HG02884 (cell line): ENCODE measurements around the gene WNT9A.
"Not testable (repeated sequence)": the region's sequence is repeated elsewhere in the genome, so short reads cannot be mapped to it uniquely, and the experiment has no call there.

ENCODE experiments used
- ATAC-seq: cut with Tn5 transposase; IDR thresholded peaks from one replicate; pipeline ENCODE4 v1.9.1; 2021; ENCODE audit warnings: mild to moderate bottlenecking, moderate library complexity; ENCODE audit not compliant: unreplicated experiment

Gene WNT9A

GRCh38 chr1:227913764-227914721 lies 33.7 kb downstream of the WNT9A start:
- no peak for ATAC-seq

- ATAC-seq, result no peak
These were observed 34.4 kb downstream of the WNT9A start for GRCh38 chr1:227913396-227913763.

- ATAC-seq, result no peak
These were observed 34.9 kb downstream of the WNT9A start for GRCh38 chr1:227912866-227913265.

- ATAC-seq, result no peak
These were observed 36.4 kb downstream of the WNT9A start for GRCh38 chr1:227911376-227911775.

GRCh38 chr1:227910511-227911153 lies 37.1 kb downstream of the WNT9A start:
- no peak for ATAC-seq

- not testable (repeated sequence) for ATAC-seq
These were observed 37.8 kb downstream of the WNT9A start for GRCh38 chr1:227909923-227910328.

- ATAC-seq, result no peak
These were observed 38.5 kb downstream of the WNT9A start for GRCh38 chr1:227909188-227909587.

DNA sequence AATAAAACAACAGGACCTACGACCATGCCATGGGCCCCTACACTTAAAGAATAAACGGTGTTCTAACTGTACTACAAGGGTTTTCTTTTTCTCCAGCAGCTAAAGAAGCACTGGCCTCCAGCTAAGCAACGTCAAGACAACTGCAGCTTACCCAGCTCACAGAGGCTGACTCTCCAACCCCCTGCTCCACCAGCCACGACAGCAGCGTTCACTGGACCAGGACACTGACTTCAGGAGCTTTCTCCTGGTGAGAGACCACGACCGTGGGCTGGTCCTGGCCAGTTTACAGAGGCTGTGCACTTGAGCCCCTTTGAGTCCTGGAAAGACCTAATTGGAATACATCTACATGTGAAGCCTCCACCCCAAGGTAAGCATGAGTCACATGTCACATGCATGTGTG lies 39.4 kb downstream of the WNT9A start:
- no peak for ATAC-seq

GRCh38 chr1:227907439-227908015 lies 40.2 kb downstream of the WNT9A start:
- no peak for ATAC-seq

GRCh38 chr1:227906550-227907071 lies 41.1 kb downstream of the WNT9A start:
- no peak for ATAC-seq

DNA sequence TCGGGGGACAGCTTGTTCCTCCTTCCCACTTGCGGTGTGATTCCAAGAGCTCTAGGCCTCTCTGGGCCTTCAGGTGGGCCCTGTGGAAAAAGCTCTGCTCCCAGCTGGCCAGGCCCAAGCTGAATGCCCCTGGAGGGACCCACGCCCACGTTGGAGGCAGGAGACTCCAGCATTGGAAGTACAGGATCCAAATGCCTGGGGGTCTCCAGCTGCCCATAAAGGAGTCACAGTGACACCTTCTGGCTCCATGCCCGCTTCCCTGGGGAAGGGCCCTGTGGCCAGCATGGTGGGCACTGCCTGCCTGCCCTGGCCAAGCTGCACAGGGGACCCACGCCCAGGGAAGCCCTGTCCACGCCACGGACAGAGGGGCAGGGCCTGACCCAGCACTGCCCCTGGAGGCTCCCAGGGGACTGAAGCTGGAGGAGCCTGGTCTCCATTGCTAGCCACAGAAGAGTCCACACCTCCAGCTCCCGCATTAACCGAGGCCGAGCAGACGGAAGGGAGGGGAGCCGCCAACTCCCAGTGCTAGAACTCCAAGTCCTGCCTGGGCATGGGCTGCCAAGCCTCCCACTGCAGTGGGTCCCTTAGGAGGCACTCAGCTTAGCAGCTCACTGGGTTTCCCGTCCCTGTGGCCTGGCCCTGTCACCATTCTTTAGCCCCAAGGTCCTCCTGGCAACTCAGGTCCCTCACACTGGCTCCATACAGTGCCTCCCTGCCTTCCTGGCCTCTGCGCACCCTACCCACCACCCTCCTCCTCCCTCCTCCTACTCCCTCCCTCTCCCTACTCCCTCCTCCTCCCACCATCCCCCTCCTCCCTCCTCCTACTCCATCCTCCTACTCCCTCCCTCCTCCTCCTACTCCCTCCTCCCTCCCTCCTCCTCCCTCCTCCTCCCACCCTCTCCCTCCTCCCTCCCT lies 41.9 kb downstream of the WNT9A start:
- no peak for ATAC-seq

- no peak for ATAC-seq
These were observed 43.0 kb downstream of the WNT9A start for GRCh38 chr1:227904541-227905335.

- no peak for ATAC-seq
These were observed 43.9 kb downstream of the WNT9A start for GRCh38 chr1:227903614-227904501.

DNA sequence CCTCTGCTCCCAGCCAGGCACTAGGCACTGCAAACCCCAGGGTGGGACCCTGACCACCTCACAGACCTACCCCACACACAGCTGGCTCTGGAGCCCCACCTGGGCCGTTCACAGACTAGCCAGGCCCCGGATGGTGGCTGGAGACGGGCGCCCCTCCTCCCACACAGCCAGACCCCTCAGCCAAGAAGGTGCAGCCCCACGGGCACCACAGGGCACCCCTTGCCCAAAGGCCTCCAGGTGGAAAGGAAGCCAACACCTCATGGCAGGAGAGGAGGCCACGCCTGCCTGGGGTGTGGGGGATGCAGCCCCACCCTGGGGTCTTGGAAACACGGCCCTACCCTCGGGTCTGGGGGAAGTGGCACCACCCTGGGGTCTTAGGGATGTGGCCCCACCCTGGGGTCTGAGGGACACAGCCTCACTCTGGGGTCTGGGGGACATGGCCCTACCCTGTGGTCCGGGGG lies 44.6 kb downstream of the WNT9A start:
- no peak for ATAC-seq

GRCh38 chr1:227902641-227902990 lies 45.1 kb downstream of the WNT9A start:
- no peak for ATAC-seq

DNA sequence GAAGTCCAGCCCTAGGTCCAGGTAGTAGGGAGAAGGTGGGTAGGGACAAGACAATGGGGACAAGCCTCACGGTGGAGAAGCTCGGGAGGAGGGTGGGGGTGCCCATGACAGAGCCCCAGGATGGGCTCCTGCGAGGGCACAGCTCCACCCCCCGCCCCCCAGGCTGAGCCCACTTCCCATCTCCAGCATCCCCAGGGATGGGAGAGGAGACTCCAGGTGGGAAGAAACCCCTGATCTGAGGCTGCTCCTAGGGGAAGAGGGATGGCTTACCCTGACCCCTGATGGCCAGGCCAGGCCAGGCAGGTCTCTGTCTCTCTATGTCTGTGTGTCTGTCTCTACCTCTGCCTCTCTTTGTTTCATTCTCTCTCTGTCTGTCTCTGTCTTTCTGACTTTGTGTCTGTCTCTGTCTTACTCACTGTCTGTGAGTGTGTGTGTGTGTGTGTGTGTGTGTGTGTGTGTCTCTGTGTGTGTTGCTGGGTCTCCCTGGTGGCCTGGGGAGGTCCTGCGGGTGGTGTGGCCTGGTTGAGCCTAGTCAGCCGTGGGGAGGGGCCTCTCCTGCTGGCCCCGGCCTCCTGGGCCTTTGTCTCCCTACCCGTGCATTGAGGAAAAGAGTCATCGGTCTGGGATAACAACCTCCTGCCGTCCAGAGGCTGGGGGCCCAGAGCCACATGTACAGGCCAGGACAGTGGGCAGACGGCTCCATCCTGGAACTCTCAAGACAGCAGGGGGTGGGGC lies 45.7 kb downstream of the WNT9A start:
- no peak for ATAC-seq

DNA sequence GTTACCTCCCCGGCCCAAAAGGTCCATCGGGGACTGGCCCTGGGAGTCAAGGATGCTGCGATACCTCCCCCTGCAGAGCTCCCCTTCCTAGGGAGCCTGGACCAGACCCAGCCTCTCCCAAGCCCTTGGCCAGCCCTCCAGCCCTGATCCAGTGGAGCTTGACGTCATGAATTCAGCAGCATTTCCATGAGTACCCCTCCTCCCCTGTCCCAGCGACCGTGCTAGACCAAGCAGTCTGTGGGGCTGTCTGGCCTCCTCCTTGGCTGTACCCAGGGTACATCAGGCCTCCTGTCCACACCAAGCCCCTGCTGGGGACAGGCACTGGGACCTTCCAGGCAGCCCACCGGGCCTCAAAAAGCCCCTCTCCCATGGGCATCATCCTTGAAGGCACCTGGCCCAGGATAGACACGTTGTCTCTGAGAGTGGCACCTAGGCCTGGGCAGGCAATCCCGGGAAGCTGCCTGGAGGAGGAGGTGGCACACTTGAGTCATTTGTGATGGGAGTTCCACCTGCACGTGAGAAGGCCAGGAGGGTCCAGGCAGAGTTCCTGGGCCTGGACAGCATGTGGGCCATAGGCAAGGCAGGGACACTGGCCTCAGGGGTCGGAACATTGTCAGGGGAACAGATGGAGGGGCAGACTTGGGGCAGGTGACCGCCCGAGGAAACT lies 46.4 kb downstream of the WNT9A start:
- no peak for ATAC-seq
